ENCODE results near the gene NAV2.

- TF ChIP-seq CTCF (IDR thresholded peaks at IDR 0.05) = no peak
- TF ChIP-seq POLR2A (IDR thresholded peaks at IDR 0.05) = no peak
These were observed 276.0 kb downstream of the NAV2 start for GRCh38 chr11:19988598-19988997.

Data from testis (tissue), 2 donors.